ENCODE measurements around the gene GDPD4. TPM values are rescaled to one million over a fixed set of nuclear protein-coding genes. Genes with fewer than 3 reads are reported as not detected.

Gene GDPD4
- total RNA-seq, 4 donors from 2014 or later, result not detected

DNA sequence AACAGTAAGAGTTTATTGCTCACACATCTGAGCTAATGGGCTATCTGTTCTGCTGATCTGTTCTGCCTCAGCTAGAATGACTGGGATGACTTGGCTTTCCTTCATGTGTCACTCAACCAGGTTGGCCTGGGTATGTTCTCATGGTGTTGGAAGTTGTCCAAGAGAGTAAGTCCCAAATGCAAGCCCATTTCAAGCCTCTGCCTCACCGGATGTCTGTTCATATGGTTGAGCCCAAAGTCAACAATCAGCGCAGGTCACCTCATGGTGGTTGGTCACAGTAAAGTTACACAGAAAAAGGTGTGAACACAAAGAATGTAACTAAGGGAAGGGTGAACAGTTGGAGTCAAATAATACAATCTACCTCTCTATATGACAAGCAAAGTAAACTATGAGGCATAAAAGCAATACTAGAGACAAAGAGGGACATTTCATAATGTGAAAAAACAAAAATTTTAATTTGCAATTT, 1.9 kb downstream of the GDPD4 start:
- H3K27me3 ChIP-seq, result no peaks in the 10 kb centered on the region
- H3K36me3 ChIP-seq, result no peaks in the 10 kb centered on the region
- no peaks in the 10 kb centered on the region for H3K4me1 ChIP-seq
- no peaks in the 10 kb centered on the region for H3K9me3 ChIP-seq
- no peak overlapping the region for H3K4me3 ChIP-seq
- peak overlapping the region in 1 of 4 donors; percentile 25 for H3K27ac ChIP-seq
- DNase-seq, result peak in 1 of 3 donors; percentile 49
- TF ChIP-seq CTCF (IDR thresholded peaks at IDR 0.05), result no peak
- TF ChIP-seq POLR2A (IDR thresholded peaks at IDR 0.05), result no peak

GRCh38 chr11:77294040-77294439, 7.4 kb downstream of the GDPD4 start:
- Histone ChIP-seq H3K4me1 (no peaks in the 10 kb centered on the region), H3K9me3 (no peaks in the 10 kb centered on the region), H3K4me3 (no peak overlapping the region), H3K27me3 (no peaks in the 10 kb centered on the region), H3K36me3 (no peaks in the 10 kb centered on the region), H3K27ac (no peak overlapping the region)
- DNase-seq, result no peak
- no peak for TF ChIP-seq POLR2A (IDR thresholded peaks at IDR 0.05)
- no peak for TF ChIP-seq CTCF (IDR thresholded peaks at IDR 0.05)

GRCh38 chr11:77289737-77290136, 11.7 kb downstream of the GDPD4 start:
- no peak for DNase-seq
- H3K27ac ChIP-seq, result no peak overlapping the region
- TF ChIP-seq CTCF (IDR thresholded peaks at IDR 0.05), result no peak
- no peaks in the 10 kb centered on the region for H3K9me3 ChIP-seq
- no peaks in the 10 kb centered on the region for H3K36me3 ChIP-seq
- no peak overlapping the region for H3K4me3 ChIP-seq
- no peaks in the 10 kb centered on the region for H3K27me3 ChIP-seq
- H3K4me1 ChIP-seq, result no peaks in the 10 kb centered on the region

- Histone ChIP-seq H3K27ac (no peak overlapping the region), H3K27me3 (no peaks in the 10 kb centered on the region), H3K4me3 (no peak overlapping the region), H3K4me1 (no peaks in the 10 kb centered on the region), H3K9me3 (no peaks in the 10 kb centered on the region), H3K36me3 (no peaks in the 10 kb centered on the region)
- DNase-seq, result no peak
- TF ChIP-seq POLR2A (IDR thresholded peaks at IDR 0.05) (no peak), CTCF (IDR thresholded peaks at IDR 0.05) (no peak)
These were observed 13.7 kb downstream of the GDPD4 start for GRCh38 chr11:77287615-77288273.

GRCh38 chr11:77287136-77287535, 14.3 kb downstream of the GDPD4 start:
- TF ChIP-seq POLR2A (IDR thresholded peaks at IDR 0.05) (no peak), CTCF (IDR thresholded peaks at IDR 0.05) (no peak)
- DNase-seq, result no peak
- Histone ChIP-seq H3K9me3 (no peaks in the 10 kb centered on the region), H3K36me3 (no peaks in the 10 kb centered on the region), H3K27me3 (no peaks in the 10 kb centered on the region), H3K27ac (no peak overlapping the region), H3K4me1 (no peaks in the 10 kb centered on the region), H3K4me3 (no peak overlapping the region)

Data from Peyer's patch (tissue), 4 donors.